ENCODE measurements around the gene EHBP1.

The EHBP1 gene

GRCh38 chr2:62675062-62675461 is 30.5 kb upstream of the EHBP1 start:
- no peak for DNase-seq (ENCODE audit: low read depth)
- no peak overlapping the region for H3K4me3 ChIP-seq (ENCODE audit: low read length)
- no peak for TF ChIP-seq CTCF (IDR thresholded peaks at IDR 0.05; ENCODE audit: insufficient read depth, low read depth, low read length, missing control alignments)

- no peak for DNase-seq (ENCODE audit: low read depth)
- TF ChIP-seq CTCF (IDR thresholded peaks at IDR 0.05; ENCODE audit: insufficient read depth, low read depth, low read length, missing control alignments) = no peak
- H3K4me3 ChIP-seq (ENCODE audit: low read length) = no peak overlapping the region
Observed at GRCh38 chr2:62685256-62685655, 20.3 kb upstream of the EHBP1 start.

GRCh38 chr2:62686012-62686685 is 19.4 kb upstream of the EHBP1 start:
- TF ChIP-seq CTCF (IDR thresholded peaks at IDR 0.05; ENCODE audit: insufficient read depth, low read depth, low read length, missing control alignments) = no peak
- no peak overlapping the region for H3K4me3 ChIP-seq (ENCODE audit: low read length)
- DNase-seq (ENCODE audit: low read depth) = peak; percentile 20

GRCh38 chr2:62687636-62688035 is 17.9 kb upstream of the EHBP1 start:
- no peak overlapping the region for H3K4me3 ChIP-seq (ENCODE audit: low read length)
- DNase-seq (ENCODE audit: low read depth) = peak; percentile 8
- TF ChIP-seq CTCF (IDR thresholded peaks at IDR 0.05; ENCODE audit: insufficient read depth, low read depth, low read length, missing control alignments) = no peak

GRCh38 chr2:62688771-62689170 is 16.7 kb upstream of the EHBP1 start:
- no peak for TF ChIP-seq CTCF (IDR thresholded peaks at IDR 0.05; ENCODE audit: insufficient read depth, low read depth, low read length, missing control alignments)
- DNase-seq (ENCODE audit: low read depth) = no peak
- no peak overlapping the region for H3K4me3 ChIP-seq (ENCODE audit: low read length)

GRCh38 chr2:62691186-62691585 is 14.3 kb upstream of the EHBP1 start:
- no peak overlapping the region for H3K4me3 ChIP-seq (ENCODE audit: low read length)
- DNase-seq (ENCODE audit: low read depth) = no peak
- no peak for TF ChIP-seq CTCF (IDR thresholded peaks at IDR 0.05; ENCODE audit: insufficient read depth, low read depth, low read length, missing control alignments)

GRCh38 chr2:62692225-62692624 is 13.3 kb upstream of the EHBP1 start:
- H3K4me3 ChIP-seq (ENCODE audit: low read length) = no peak overlapping the region
- no peak for TF ChIP-seq CTCF (IDR thresholded peaks at IDR 0.05; ENCODE audit: insufficient read depth, low read depth, low read length, missing control alignments)
- peak; percentile 65 for DNase-seq (ENCODE audit: low read depth)
